RCC 7860 (cell line): Measurements from ENCODE around the gene ISG20.
A peak's percentile ranks its signal among the peaks of the same experiment; 100 is the strongest.
"Not testable (repeated sequence)": the region's sequence is repeated elsewhere in the genome, so short reads cannot be mapped to it uniquely, and the experiment has no call there.

Source experiments
- DNase-seq: peaks from one replicate; pipeline ENCODE4 v3.0.0-alpha.2; 2015; ENCODE audit warnings: low spot score
- FAIRE-seq: peaks from 2 replicates; lab custom pipeline; 2012; peaks lifted over from hg19 to GRCh38; lab: Jason Lieb, UNC

The ISG20 gene

GRCh38 chr15:88617790-88618189, 21.0 kb upstream of the ISG20 start:
- FAIRE-seq, result no peak
- no peak for DNase-seq

GRCh38 chr15:88618686-88619085, 20.1 kb upstream of the ISG20 start:
- no peak for FAIRE-seq
- DNase-seq, result no peak

GRCh38 chr15:88619796-88620195, 19.0 kb upstream of the ISG20 start:
- DNase-seq (no peak), FAIRE-seq (no peak)

- DNase-seq (peak; percentile 90), FAIRE-seq (peak; percentile 72)
These were observed 17.6 kb upstream of the ISG20 start, which contains the start of gene AEN for GRCh38 chr15:88620995-88621772. Gene AEN (plus strand): TSS chr15:88621340. CDS start chr15:88626210, 4,870 bp downstream.

- peak; percentile 45 for DNase-seq
These were observed 16.8 kb upstream of the ISG20 start for GRCh38 chr15:88621789-88622604.

GRCh38 chr15:88622605-88622975, 16.2 kb upstream of the ISG20 start:
- no peak for FAIRE-seq
- no peak for DNase-seq

More at GRCh38 chr15:88621789-88622604, 16.8 kb upstream of the ISG20 start:
- FAIRE-seq, result no peak

- DNase-seq, result peak; percentile 81
- FAIRE-seq, result peak; percentile 79
These were observed 15.8 kb upstream of the ISG20 start for GRCh38 chr15:88623061-88623460.

GRCh38 chr15:88623632-88624031, 15.2 kb upstream of the ISG20 start:
- no peak for FAIRE-seq

GRCh38 chr15:88624156-88624970, 14.5 kb upstream of the ISG20 start:
- no peak for FAIRE-seq
- no peak for DNase-seq

More at GRCh38 chr15:88623632-88624031, 15.2 kb upstream of the ISG20 start:
- no peak for DNase-seq

- FAIRE-seq, result no peak
- DNase-seq, result no peak
These were observed 13.8 kb upstream of the ISG20 start for GRCh38 chr15:88624971-88625490.

- DNase-seq (no peak), FAIRE-seq (no peak)
These were observed 12.7 kb upstream of the ISG20 start for GRCh38 chr15:88625943-88626741.

- DNase-seq (no peak), FAIRE-seq (no peak)
These were observed 11.4 kb upstream of the ISG20 start for GRCh38 chr15:88627463-88627862.

- no peak for DNase-seq
- FAIRE-seq, result no peak
These were observed 10.7 kb upstream of the ISG20 start for GRCh38 chr15:88628018-88628654.

- no peak for DNase-seq
- FAIRE-seq, result no peak
These were observed 9.7 kb upstream of the ISG20 start for GRCh38 chr15:88629071-88629470.

- no peak for FAIRE-seq
These were observed 8.6 kb upstream of the ISG20 start for GRCh38 chr15:88630141-88630721.

GRCh38 chr15:88630798-88631463, 7.9 kb upstream of the ISG20 start:
- FAIRE-seq (no peak), DNase-seq (no peak)

More at GRCh38 chr15:88630141-88630721, 8.6 kb upstream of the ISG20 start:
- DNase-seq, result peak; percentile 38

GRCh38 chr15:88631464-88632028, 7.3 kb upstream of the ISG20 start:
- DNase-seq, result no peak
- no peak for FAIRE-seq

- DNase-seq, FAIRE-seq: not testable (repeated sequence)
These were observed 6.0 kb upstream of the ISG20 start for GRCh38 chr15:88632797-88633196.
